ENCODE data around the gene BMERB1.

DNA sequence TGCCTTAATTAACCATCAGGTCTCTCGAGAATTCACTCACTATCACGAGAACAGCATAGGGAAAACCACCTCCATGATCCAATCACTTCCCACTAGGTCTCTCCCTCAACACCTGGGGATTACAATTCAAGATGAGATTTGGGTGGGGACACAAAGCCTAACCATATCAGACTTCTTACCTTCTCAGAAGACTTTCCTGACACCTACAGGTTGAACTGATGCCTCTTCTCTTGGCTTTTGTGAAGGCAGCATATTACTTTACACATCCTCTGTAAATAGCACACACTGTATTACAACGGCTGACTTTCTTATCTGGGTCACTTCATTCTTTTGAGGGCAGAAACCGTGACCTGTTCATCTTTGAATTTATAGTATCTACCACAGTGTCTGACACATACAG is 23.6 kb downstream of the BMERB1 start:
- TF ChIP-seq CTCF (IDR thresholded peaks at IDR 0.05; ENCODE audit: insufficient read depth, low read depth, low read length) (no peak), EZH2 (IDR thresholded peaks at IDR 0.05; ENCODE audit: insufficient read depth, low read length) (no peak)

Measured in astrocyte (in vitro differentiated cells and primary cell).